ENCODE measurements around the gene PGM5. TPM values are rescaled to one million over a fixed set of nuclear protein-coding genes. Genes with fewer than 3 reads are reported as not detected.
A peak's percentile ranks its signal among the peaks of the same experiment; 100 is the strongest.
"Not testable (repeated sequence)": the region's sequence is repeated elsewhere in the genome, so short reads cannot be mapped to it uniquely, and the experiment has no call there.

The PGM5 gene
- total and polyA plus RNA-seq, 2 experiments from 2014 or later = 16.8 to 121 TPM

DNA sequence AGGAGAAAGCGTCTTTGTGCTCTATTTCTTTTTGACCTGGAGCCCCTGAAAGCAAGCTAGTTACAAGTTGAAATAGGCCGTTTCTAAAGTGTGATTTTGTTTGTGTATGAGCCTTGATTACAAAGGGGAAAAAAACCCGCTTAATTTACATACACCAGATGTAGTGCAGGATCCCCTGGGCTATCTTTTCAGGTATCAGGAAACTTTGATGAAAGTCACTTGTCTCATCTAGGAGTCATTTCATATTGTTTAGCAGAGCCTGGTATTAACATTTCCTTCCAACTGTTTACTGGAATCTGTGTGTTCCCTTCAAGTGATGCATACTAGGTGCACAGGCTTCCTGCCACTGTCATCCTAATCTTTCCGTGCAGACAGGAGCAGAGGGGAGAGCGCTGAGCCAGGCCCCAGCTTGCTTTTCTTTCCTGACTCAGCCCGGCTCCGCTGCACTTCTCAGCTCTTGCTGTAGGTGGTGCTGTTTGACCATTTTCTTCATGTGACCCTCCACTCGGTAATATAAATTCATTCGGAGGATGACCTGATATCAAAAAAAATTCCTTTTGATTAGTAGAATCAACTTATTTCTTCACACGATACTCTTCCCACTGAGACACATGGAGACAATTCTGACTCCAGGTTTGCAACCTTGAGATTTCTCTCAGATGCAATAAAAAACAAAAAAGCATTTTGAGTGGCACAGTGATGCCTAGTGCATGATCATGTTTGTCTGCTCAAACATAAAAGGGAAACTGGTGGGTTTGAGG lies 14.0 kb upstream of the PGM5 start:
- not testable (repeated sequence) for H3K9me3 ChIP-seq (ENCODE audit: low read depth); H3K4me1 ChIP-seq (ENCODE audit: low read depth); H3K36me3 ChIP-seq; H3K4me3 ChIP-seq; DNase-seq (ENCODE audit: low read depth in 1 of 2, low spot score in 1 of 2); H3K27me3 ChIP-seq; H3K27ac ChIP-seq

DNA sequence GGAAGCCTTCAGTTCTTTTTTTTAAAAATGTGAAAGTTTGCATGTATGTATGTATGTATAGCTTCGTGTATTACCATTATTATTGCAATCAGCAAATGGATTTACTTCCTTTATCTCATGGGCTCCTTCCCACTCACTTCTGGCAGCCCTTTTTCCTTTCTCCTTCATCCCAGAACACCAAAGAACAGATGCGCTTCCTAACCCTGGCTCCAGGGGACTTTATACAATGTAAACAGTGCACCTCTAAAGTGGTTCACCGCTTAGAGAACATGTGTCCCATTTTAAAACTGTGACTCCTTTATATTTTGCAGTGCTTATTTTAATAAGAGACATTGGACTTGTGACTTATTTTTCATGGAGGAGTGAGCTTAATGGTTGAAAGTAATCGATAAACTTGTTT lies 13.2 kb upstream of the PGM5 start:
- DNase-seq (ENCODE audit: low read depth in 1 of 2, low spot score in 1 of 2); H3K9me3 ChIP-seq (ENCODE audit: low read depth); H3K4me1 ChIP-seq (ENCODE audit: low read depth); H3K27me3 ChIP-seq; H3K27ac ChIP-seq; H3K4me3 ChIP-seq; H3K36me3 ChIP-seq: not testable (repeated sequence)

- DNase-seq (ENCODE audit: low read depth in 1 of 2, low spot score in 1 of 2) = peak in 1 of 2 donors; percentile 17
- H3K9me3 ChIP-seq (ENCODE audit: low read depth); H3K4me3 ChIP-seq; H3K27me3 ChIP-seq; H3K4me1 ChIP-seq (ENCODE audit: low read depth); H3K36me3 ChIP-seq; H3K27ac ChIP-seq: not testable (repeated sequence)
Observed at GRCh38 chr9:68343992-68344391, 12.4 kb upstream of the PGM5 start.

GRCh38 chr9:68351689-68352088 lies 4.7 kb upstream of the PGM5 start:
- H3K27ac ChIP-seq; H3K9me3 ChIP-seq (ENCODE audit: low read depth); H3K4me1 ChIP-seq (ENCODE audit: low read depth); H3K36me3 ChIP-seq; DNase-seq (ENCODE audit: low read depth in 1 of 2, low spot score in 1 of 2); H3K4me3 ChIP-seq; H3K27me3 ChIP-seq: not testable (repeated sequence)

- peak in 1 of 2 donors; percentile 6 for DNase-seq (ENCODE audit: low read depth in 1 of 2, low spot score in 1 of 2)
- H3K4me3 ChIP-seq = peak overlapping the region; percentile 84
- not testable (repeated sequence) for H3K4me1 ChIP-seq (ENCODE audit: low read depth); H3K27me3 ChIP-seq; H3K9me3 ChIP-seq (ENCODE audit: low read depth); H3K36me3 ChIP-seq; H3K27ac ChIP-seq
Observed at GRCh38 chr9:68355993-68356379, 425 bp upstream of the PGM5 start.

DNA sequence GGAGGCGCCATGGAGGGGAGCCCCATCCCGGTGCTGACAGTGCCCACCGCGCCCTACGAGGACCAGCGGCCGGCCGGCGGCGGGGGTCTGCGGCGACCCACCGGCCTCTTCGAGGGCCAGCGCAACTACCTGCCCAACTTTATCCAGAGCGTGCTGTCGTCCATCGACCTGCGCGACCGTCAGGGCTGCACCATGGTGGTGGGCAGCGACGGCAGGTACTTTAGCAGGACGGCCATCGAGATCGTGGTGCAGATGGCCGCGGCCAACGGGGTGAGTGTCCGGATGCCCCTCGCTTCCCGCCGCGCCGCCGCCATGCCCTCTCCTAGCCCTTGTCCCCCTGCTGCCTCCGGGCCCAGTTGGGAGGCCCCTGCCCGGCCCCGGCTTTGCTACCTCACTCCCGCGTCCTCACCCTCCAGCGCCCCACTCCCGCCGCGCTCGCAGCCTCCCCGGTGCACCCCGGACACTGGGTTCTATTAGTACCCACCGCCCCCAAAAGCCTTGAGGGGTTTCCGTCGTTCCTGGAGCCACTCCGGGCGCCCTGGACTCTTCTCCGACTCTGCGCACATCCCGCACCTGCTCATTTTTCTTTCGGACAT lies 806 bp downstream of the PGM5 start:
- H3K4me1 ChIP-seq (ENCODE audit: low read depth); H3K27me3 ChIP-seq; H3K9me3 ChIP-seq (ENCODE audit: low read depth); H3K36me3 ChIP-seq: not testable (repeated sequence)
- DNase-seq (ENCODE audit: low read depth in 1 of 2, low spot score in 1 of 2) = peak in 1 of 2 donors; percentile 25
- peak overlapping the region; percentile 84 for H3K4me3 ChIP-seq
- H3K27ac ChIP-seq = peak overlapping the region; percentile 91

DNA sequence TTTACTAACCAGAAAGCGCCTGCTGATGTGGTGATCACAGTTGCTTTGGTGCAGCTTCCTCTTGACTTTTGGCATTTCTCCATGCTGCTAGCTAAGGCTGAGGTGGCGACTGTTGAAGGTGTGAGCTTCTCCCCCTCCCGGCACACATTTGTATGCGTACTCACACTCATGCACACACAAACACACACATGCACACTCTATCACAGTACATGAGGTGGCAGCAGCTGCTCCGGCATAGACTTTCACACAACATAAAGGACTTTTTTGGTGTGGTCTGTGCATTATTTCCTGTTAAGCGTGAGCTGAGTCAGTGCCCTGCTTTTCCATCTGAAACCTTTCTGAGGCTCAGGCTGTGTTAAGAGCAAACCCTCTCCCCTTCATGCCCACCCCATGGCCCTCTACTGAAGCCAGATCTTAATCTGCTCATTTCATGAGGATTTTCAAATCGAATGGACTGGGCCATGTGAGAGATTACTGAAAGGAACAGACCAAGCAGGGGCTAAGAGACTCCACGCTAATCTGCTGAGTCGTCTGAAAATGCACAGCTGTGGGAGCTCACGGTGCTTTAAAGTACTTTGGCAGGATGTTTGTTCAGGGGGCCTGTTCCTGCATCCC lies 10.6 kb downstream of the PGM5 start:
- not testable (repeated sequence) for H3K4me1 ChIP-seq (ENCODE audit: low read depth); H3K36me3 ChIP-seq; H3K9me3 ChIP-seq (ENCODE audit: low read depth); H3K4me3 ChIP-seq; H3K27me3 ChIP-seq
- peak overlapping the region; percentile 51 for H3K27ac ChIP-seq
- DNase-seq (ENCODE audit: low read depth in 1 of 2, low spot score in 1 of 2) = peak in 1 of 2 donors; percentile 1

GRCh38 chr9:68375789-68376188 lies 19.4 kb downstream of the PGM5 start:
- H3K27me3 ChIP-seq = not testable (repeated sequence)

GRCh38 chr9:68377723-68378122 lies 21.3 kb downstream of the PGM5 start:
- not testable (repeated sequence) for H3K36me3 ChIP-seq; H3K9me3 ChIP-seq (ENCODE audit: low read depth); H3K27me3 ChIP-seq; H3K4me1 ChIP-seq (ENCODE audit: low read depth); DNase-seq (ENCODE audit: low read depth in 1 of 2, low spot score in 1 of 2); H3K27ac ChIP-seq; H3K4me3 ChIP-seq

More at GRCh38 chr9:68375789-68376188, 19.4 kb downstream of the PGM5 start:
- H3K27ac ChIP-seq; H3K4me3 ChIP-seq; H3K4me1 ChIP-seq (ENCODE audit: low read depth); H3K9me3 ChIP-seq (ENCODE audit: low read depth); H3K36me3 ChIP-seq; DNase-seq (ENCODE audit: low read depth in 1 of 2, low spot score in 1 of 2): not testable (repeated sequence)

- not testable (repeated sequence) for H3K4me3 ChIP-seq; H3K27me3 ChIP-seq; H3K4me1 ChIP-seq (ENCODE audit: low read depth); H3K27ac ChIP-seq; H3K9me3 ChIP-seq (ENCODE audit: low read depth); DNase-seq (ENCODE audit: low read depth in 1 of 2, low spot score in 1 of 2)
- H3K36me3 ChIP-seq = peaks cover 17% of the 10 kb centered on the region
Observed at GRCh38 chr9:68383894-68384293, 27.5 kb downstream of the PGM5 start.

- not testable (repeated sequence) for H3K4me1 ChIP-seq (ENCODE audit: low read depth); H3K27ac ChIP-seq; H3K27me3 ChIP-seq; H3K4me3 ChIP-seq; H3K9me3 ChIP-seq (ENCODE audit: low read depth); DNase-seq (ENCODE audit: low read depth in 1 of 2, low spot score in 1 of 2)
- H3K36me3 ChIP-seq = peaks cover 22% of the 10 kb centered on the region
Observed at GRCh38 chr9:68389558-68389957, 33.1 kb downstream of the PGM5 start.

GRCh38 chr9:68390737-68391136 lies 34.3 kb downstream of the PGM5 start:
- H3K36me3 ChIP-seq = peaks cover 17% of the 10 kb centered on the region
- not testable (repeated sequence) for H3K27me3 ChIP-seq; H3K9me3 ChIP-seq (ENCODE audit: low read depth); H3K4me3 ChIP-seq; H3K27ac ChIP-seq; DNase-seq (ENCODE audit: low read depth in 1 of 2, low spot score in 1 of 2); H3K4me1 ChIP-seq (ENCODE audit: low read depth)

GRCh38 chr9:68396411-68397094 lies 40.1 kb downstream of the PGM5 start:
- not testable (repeated sequence) for H3K36me3 ChIP-seq; H3K9me3 ChIP-seq (ENCODE audit: low read depth); H3K4me1 ChIP-seq (ENCODE audit: low read depth); H3K27me3 ChIP-seq; DNase-seq (ENCODE audit: low read depth in 1 of 2, low spot score in 1 of 2); H3K27ac ChIP-seq; H3K4me3 ChIP-seq

DNA sequence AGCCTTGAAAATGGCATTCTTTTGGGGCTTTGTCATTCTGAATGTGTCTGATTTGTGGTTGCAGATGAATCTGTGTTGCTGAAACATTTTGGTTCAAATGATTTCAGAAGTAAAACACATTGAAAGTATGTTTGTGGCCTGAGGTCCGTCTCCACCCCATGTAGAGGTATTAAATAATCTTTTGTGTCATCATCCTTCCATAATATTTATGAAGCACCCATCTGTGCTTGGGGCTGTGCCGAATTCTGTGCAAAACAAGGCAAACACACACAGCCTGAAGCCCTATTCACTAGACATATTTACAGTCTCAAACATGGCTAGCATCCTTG lies 40.6 kb downstream of the PGM5 start:
- DNase-seq (ENCODE audit: low read depth in 1 of 2, low spot score in 1 of 2) = peak in 1 of 2 donors; percentile 26
- not testable (repeated sequence) for H3K27me3 ChIP-seq; H3K36me3 ChIP-seq; H3K27ac ChIP-seq; H3K4me1 ChIP-seq (ENCODE audit: low read depth); H3K4me3 ChIP-seq; H3K9me3 ChIP-seq (ENCODE audit: low read depth)
